Measurements from ENCODE around the gene TMEM271.

DNA sequence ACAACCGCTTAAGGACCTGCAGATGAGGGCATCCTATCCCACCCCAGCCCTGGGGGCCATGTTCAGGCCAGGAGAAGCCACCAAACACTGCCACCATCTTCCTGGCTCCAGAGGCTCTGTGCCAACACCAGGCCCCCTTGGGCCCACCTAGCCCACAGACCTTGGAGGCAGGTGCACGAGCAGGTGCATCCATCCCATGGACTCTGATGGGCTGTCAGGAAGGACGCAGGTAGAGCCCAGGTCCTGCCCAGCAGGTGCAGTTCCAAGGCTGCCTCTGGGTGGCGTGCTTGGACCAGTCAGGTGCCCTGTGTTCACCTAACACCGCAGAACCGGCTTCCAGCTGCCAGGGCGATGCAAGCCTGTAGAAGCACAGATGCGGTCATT lies 26.5 kb upstream of the TMEM271 start:
- TF ChIP-seq ESRRA (IDR thresholded peaks at IDR 0.05; ENCODE audit: low read length) (no peak), POLR2AphosphoS5 (IDR thresholded peaks at IDR 0.05; ENCODE audit: low read length) (no peak)
